Measurements from ENCODE around the gene KANK3.
A peak's percentile ranks its signal among the peaks of the same experiment; 100 is the strongest.

KANK3 gene

DNA sequence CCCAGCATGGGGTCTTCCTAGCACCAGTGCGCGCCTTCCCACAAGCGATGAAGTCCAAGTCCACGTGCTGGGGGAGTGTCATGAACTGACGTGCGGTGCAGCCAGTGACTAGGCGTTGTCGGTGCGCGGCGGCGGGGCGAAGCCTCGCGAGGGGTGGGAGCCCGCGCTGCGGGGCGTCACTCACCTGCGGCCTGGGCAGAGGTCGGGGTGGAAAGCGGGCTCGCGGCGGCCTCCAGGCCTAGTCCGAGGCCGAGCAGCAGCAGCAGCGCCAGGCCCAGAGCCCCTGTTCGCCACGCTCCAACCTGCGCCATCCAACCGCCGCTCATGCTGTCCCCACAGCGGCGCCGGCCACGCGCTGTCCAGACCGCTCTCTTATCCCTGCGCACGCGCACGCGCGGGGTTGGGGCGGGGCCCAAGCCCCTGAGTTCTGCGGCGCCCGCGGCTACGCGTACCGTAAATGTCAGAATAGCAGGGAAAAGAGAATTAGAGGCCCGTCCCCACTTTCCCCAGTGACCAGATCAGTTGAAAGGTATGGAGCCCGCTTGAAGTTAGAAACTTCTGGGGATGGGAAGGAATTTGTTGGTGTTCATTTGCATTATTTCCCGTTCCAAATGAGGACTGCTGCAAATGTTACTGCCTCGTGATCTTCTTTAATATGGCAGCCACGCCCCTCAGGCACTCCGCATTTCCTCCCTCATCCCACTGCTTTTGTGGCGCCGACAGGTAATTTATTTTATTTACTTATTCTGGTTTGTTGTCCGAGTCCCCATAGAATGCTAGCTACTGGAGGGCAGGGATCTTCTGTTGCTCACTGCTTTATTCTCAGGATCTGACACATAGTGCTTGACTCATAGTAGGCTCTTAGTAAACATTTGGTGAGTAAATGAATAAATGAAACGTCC lies 34.8 kb downstream of the KANK3 start, which contains the start of gene CD320:
Gene CD320 (minus strand): TSS at position 394 of the 902 bp plus-strand sequence. CDS start 68 bp downstream, at position 326.
- TF ChIP-seq MAX (IDR thresholded peaks at IDR 0.05; ENCODE audit: low read depth, low read length) (peak; percentile 99), POLR2A (IDR thresholded peaks at IDR 0.05; ENCODE audit: extremely low read depth, insufficient read length) (peak; percentile 98), MYC (IDR thresholded peaks at IDR 0.05; ENCODE audit: low read depth, low read length) (peak; percentile 99)
- TF ChIP-seq, protein P1, sequence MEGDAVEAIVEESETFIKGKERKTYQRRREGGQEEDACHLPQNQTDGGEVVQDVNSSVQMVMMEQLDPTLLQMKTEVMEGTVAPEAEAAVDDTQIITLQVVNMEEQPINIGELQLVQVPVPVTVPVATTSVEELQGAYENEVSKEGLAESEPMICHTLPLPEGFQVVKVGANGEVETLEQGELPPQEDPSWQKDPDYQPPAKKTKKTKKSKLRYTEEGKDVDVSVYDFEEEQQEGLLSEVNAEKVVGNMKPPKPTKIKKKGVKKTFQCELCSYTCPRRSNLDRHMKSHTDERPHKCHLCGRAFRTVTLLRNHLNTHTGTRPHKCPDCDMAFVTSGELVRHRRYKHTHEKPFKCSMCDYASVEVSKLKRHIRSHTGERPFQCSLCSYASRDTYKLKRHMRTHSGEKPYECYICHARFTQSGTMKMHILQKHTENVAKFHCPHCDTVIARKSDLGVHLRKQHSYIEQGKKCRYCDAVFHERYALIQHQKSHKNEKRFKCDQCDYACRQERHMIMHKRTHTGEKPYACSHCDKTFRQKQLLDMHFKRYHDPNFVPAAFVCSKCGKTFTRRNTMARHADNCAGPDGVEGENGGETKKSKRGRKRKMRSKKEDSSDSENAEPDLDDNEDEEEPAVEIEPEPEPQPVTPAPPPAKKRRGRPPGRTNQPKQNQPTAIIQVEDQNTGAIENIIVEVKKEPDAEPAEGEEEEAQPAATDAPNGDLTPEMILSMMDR (IDR thresholded peaks at IDR 0.05; ENCODE audit: low read depth, low read length), result no peak
- DNase-seq (ENCODE audit: low read depth), result peak; percentile 99
- peak within 1 kb of the TSS; percentile 92 for H3K4me3 ChIP-seq (ENCODE audit: low read depth, low read length)

DNA sequence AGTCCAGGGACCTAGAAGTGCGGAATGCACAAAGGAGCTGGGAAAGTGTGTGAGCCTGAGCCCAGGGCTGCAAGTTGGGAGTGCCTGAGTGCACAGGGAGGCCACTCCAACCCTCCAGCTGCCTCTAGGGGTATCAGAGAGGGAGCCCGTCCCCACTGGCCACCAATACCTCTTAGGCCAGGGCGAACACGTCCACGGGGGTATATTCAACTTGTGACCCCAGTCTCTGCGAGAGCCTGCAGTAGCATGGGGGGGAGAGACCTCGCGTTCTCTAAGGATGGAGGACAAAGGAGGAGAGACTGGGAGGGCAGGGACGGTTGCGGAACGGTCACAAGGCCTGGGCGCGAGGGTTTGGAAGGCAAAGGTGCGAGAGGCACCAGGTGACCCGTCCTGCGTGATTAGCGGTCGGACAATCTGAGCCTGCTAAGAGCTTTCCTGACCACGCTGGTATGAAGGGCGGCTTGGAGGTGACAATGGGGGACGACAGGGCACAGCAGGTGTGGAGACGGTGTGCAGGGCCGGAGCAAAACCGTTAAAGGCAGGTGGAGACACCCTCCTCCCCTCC lies 35.6 kb downstream of the KANK3 start:
- DNase-seq (ENCODE audit: low read depth), result peak; percentile 70
- no peak for TF ChIP-seq MAX (IDR thresholded peaks at IDR 0.05; ENCODE audit: low read depth, low read length)
- TF ChIP-seq, protein P1 (IDR thresholded peaks at IDR 0.05; ENCODE audit: low read depth, low read length), result no peak
- TF ChIP-seq POLR2A (IDR thresholded peaks at IDR 0.05; ENCODE audit: extremely low read depth, insufficient read length), result no peak
- no peak for TF ChIP-seq MYC (IDR thresholded peaks at IDR 0.05; ENCODE audit: low read depth, low read length)
- H3K4me3 ChIP-seq (ENCODE audit: low read depth, low read length), result peak overlapping the region; percentile 92

DNA sequence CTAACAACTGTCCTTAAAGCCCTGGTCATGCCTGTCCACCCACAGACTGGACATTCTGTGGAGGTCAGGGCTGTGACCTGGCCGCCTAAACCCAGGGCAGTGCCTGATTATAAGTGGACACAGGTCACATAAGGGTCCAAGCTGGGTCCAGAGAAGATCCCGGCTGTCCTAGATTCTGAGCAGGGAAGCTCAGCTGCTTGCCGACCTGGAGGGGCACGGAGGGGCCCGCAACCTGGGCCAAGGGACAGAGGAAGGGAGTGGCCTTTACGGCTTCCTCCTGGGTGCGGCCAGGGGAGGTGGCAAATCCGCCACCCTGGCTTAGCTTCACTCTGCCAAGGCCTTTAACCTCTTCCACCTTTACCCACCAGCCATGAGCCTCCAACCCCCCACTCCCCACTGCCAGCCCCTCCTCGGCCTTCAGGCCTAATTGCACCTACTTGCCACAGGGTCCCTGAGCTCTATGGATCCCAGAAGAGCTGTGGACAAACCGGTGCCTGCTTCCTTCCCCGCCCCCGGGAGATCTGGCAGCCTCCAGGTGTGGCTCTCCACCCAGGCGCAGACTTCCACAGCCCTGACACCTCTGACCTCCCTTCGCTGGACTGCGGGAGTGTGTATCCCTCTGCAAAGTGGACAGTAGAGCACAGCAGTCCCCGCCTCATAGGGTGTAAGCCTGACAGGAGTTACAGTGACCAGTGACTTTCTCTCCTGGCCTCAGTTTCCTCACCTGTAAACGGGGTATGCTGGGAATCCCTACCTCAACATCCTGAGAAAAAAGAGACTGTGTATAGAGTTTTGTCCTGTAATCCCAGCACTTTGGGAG lies 36.6 kb downstream of the KANK3 start:
- DNase-seq (ENCODE audit: low read depth), result peak; percentile 27
- H3K4me3 ChIP-seq (ENCODE audit: low read depth, low read length), result peak overlapping the region; percentile 92
- TF ChIP-seq POLR2A (IDR thresholded peaks at IDR 0.05; ENCODE audit: extremely low read depth, insufficient read length), result no peak
- TF ChIP-seq, protein P1 (IDR thresholded peaks at IDR 0.05; ENCODE audit: low read depth, low read length), result no peak
- TF ChIP-seq MYC (IDR thresholded peaks at IDR 0.05; ENCODE audit: low read depth, low read length), result no peak
- no peak for TF ChIP-seq MAX (IDR thresholded peaks at IDR 0.05; ENCODE audit: low read depth, low read length)

- no peak for TF ChIP-seq MAX (IDR thresholded peaks at IDR 0.05; ENCODE audit: low read depth, low read length)
- no peak for TF ChIP-seq POLR2A (IDR thresholded peaks at IDR 0.05; ENCODE audit: extremely low read depth, insufficient read length)
- TF ChIP-seq, protein P1 (IDR thresholded peaks at IDR 0.05; ENCODE audit: low read depth, low read length), result no peak
- no peak for TF ChIP-seq MYC (IDR thresholded peaks at IDR 0.05; ENCODE audit: low read depth, low read length)
- peak; percentile 18 for DNase-seq (ENCODE audit: low read depth)
Measured at GRCh38 chr19:8305798-8306197, 37.3 kb downstream of the KANK3 start.

GRCh38 chr19:8304841-8305621 lies 38.0 kb downstream of the KANK3 start:
- TF ChIP-seq MAX (IDR thresholded peaks at IDR 0.05; ENCODE audit: low read depth, low read length) (no peak), POLR2A (IDR thresholded peaks at IDR 0.05; ENCODE audit: extremely low read depth, insufficient read length) (no peak), MYC (IDR thresholded peaks at IDR 0.05; ENCODE audit: low read depth, low read length) (no peak)
- TF ChIP-seq, protein P1 (IDR thresholded peaks at IDR 0.05; ENCODE audit: low read depth, low read length), result no peak
- H3K4me3 ChIP-seq (ENCODE audit: low read depth, low read length), result no peak overlapping the region
- peak; percentile 62 for DNase-seq (ENCODE audit: low read depth)

More at GRCh38 chr19:8305798-8306197, 37.3 kb downstream of the KANK3 start:
- no peak overlapping the region for H3K4me3 ChIP-seq (ENCODE audit: low read depth, low read length)
